ENCODE results near the gene CYSRT1.

DNA sequence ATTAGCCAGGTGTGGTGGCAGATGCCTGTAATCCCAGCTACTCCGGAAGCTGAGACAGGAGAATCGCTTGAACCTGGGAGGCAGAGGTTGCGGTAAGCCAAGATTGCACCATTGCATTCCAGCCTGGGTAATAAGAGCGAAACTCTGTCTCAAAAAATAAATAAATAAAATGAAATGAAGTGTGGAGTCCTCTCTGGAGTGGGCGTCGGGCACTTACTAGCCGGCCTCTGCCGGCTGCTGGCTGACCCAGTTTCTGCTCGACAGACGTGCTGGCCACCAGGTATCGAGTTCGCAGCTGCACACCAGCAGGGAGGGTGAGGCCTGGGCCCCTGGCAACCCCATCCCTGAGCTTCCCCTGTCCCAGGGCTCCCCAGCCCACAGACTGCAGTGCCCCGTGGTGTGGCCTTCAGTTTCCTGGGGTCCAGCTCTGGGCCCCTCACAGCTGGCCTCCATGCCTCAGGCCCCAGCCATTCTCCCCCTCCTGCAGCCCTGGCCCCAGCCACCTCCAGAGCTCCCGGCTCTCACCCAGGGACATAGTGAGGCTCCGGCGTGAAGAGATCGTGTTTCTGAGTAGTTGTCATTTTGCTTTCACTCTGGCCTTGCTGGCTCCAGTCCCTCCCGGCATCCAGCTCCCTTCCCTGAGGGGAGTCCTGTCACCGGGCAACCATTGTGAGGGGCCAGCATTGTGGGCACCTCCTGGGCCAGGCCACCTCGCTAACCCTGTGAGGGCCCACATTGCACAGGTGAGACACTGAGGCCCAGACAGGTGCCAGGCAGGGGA is 22.4 kb downstream of the CYSRT1 start:
- TF ChIP-seq, protein P1, sequence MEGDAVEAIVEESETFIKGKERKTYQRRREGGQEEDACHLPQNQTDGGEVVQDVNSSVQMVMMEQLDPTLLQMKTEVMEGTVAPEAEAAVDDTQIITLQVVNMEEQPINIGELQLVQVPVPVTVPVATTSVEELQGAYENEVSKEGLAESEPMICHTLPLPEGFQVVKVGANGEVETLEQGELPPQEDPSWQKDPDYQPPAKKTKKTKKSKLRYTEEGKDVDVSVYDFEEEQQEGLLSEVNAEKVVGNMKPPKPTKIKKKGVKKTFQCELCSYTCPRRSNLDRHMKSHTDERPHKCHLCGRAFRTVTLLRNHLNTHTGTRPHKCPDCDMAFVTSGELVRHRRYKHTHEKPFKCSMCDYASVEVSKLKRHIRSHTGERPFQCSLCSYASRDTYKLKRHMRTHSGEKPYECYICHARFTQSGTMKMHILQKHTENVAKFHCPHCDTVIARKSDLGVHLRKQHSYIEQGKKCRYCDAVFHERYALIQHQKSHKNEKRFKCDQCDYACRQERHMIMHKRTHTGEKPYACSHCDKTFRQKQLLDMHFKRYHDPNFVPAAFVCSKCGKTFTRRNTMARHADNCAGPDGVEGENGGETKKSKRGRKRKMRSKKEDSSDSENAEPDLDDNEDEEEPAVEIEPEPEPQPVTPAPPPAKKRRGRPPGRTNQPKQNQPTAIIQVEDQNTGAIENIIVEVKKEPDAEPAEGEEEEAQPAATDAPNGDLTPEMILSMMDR (IDR thresholded peaks at IDR 0.05; ENCODE audit: insufficient read depth, low read depth, low read length) = no peak
- no peak for TF ChIP-seq EZH2 (IDR thresholded peaks at IDR 0.05; ENCODE audit: insufficient read depth, low read length)
